MCF 10A (cell line): Measurements from ENCODE around the gene SORCS1. TPM values are rescaled to one million over a fixed set of nuclear protein-coding genes. Genes with fewer than 3 reads are reported as not detected.

Experiments used
- BruUV-seq: library from RNA; stranded (reverse); fragments of 400-500 nt; replicated peaks from 2 replicates; lab custom pipeline; 2021; lab: Mats Ljungman, UMichigan
- CTCF ChIA-PET: fragments of 300-600 bp; sonication (Branson Sonifier 250); formaldehyde crosslinking; extraction: SDS; loops from one replicate; lab custom pipeline; 2021; ENCODE audit warnings: antibody characterized with exemption, inconsistent platforms; lab: Yijun Ruan, JAX
- POLR2A ChIA-PET: fragments of 300-600, 350-650 bp; sonication (Branson Sonifier 250); formaldehyde crosslinking; extraction: SDS; loops from one replicate; lab custom pipeline; 2020; ENCODE audit warnings: antibody characterized with exemption, inconsistent platforms; lab: Yijun Ruan, JAX
- DNase-seq: peaks from one replicate; pipeline ENCODE4 v3.0.0-alpha.2; 2018; ENCODE audit not compliant: unreplicated experiment
- H3K27ac Mint-ChIP-seq: one replicate; pipeline ENCODE4 v1.8.0; 2022; ENCODE audit warnings: mild to moderate bottlenecking, low read depth, mixed read lengths; ENCODE audit not compliant: unreplicated experiment
- H3K27me3 Mint-ChIP-seq: one replicate; pipeline ENCODE4 v1.8.0; 2022; ENCODE audit warnings: mixed read lengths; ENCODE audit not compliant: insufficient read depth, unreplicated experiment
- H3K36me3 Mint-ChIP-seq: one replicate; pipeline ENCODE4 v1.8.0; 2022; ENCODE audit warnings: mild to moderate bottlenecking, moderate library complexity, mixed read lengths; ENCODE audit not compliant: insufficient read depth, unreplicated experiment
- H3K4me1 Mint-ChIP-seq: one replicate; pipeline ENCODE4 v1.8.0; 2022; ENCODE audit warnings: mixed read lengths; ENCODE audit not compliant: insufficient read depth, unreplicated experiment
- H3K4me3 Mint-ChIP-seq: one replicate; pipeline ENCODE4 v1.8.0; 2022; ENCODE audit warnings: mild to moderate bottlenecking, moderate library complexity, mixed read lengths; ENCODE audit not compliant: unreplicated experiment
- H3K9me3 Mint-ChIP-seq: one replicate; pipeline ENCODE4 v1.8.0; 2022; ENCODE audit warnings: mixed read lengths; ENCODE audit not compliant: unreplicated experiment
- CTCF ChIP-seq: fragments of 200-600 bp; IDR thresholded peaks from one replicate; pipeline ENCODE4 v1.8.0; 2022; ENCODE audit warnings: antibody characterized with exemption, mild to moderate bottlenecking; ENCODE audit not compliant: unreplicated experiment
- intact Hi-C: fragments of 100-400 bp; cut with micrococcal nuclease; formaldehyde crosslinking; loops from 2 replicates; pipeline ENCODE4 v1.14.1; 2022
- total RNA-seq: library from RNA; stranded (reverse); gene quantifications from 2 replicates; pipeline ENCODE4 v1.2.3, GENCODE V29; 2022

The SORCS1 gene
- total RNA-seq, 1 experiment from 2014 or later = 0.54 TPM

GRCh38 chr10:106897719-106898118 is 266.8 kb downstream of the SORCS1 start:
- no peaks in the 10 kb centered on the region for H3K36me3 Mint-ChIP-seq
- TF ChIP-seq CTCF = no peak
- no peak for DNase-seq
- H3K9me3 Mint-ChIP-seq = no peaks in the 10 kb centered on the region
- no peaks in the 10 kb centered on the region for H3K27me3 Mint-ChIP-seq
- no TSS peak for BruUV-seq
- intact Hi-C loops = no loop called here
- H3K4me3 Mint-ChIP-seq = no peak overlapping the region
- CTCF ChIA-PET = interaction anchor here (0.6 to 0.7 kb wide), 2 partner anchors 90 to 616 kb away, joined by 3 read pairs; no protein-coding TSS in a partner anchor
- no peak overlapping the region for H3K27ac Mint-ChIP-seq
- no peaks in the 10 kb centered on the region for H3K4me1 Mint-ChIP-seq
- POLR2A ChIA-PET = interaction anchor here (1.1 kb wide), 1 partner anchor 27 kb away, joined by 3 read pairs; no protein-coding TSS in a partner anchor

GRCh38 chr10:106894692-106895091 is 269.8 kb downstream of the SORCS1 start:
- Mint-ChIP-seq H3K27me3 (no peaks in the 10 kb centered on the region), H3K4me3 (no peak overlapping the region), H3K9me3 (no peaks in the 10 kb centered on the region), H3K27ac (no peak overlapping the region), H3K4me1 (no peaks in the 10 kb centered on the region), H3K36me3 (no peaks in the 10 kb centered on the region)
- TF ChIP-seq CTCF = no peak
- intact Hi-C loops = no loop called here
- no peak for DNase-seq
- no TSS peak for BruUV-seq
- ChIA-PET CTCF (no interaction called here), POLR2A (no interaction called here)

- H3K4me1 Mint-ChIP-seq = no peaks in the 10 kb centered on the region
- TF ChIP-seq CTCF = no peak
- H3K4me3 Mint-ChIP-seq = no peak overlapping the region
- DNase-seq = no peak
- no peak overlapping the region for H3K27ac Mint-ChIP-seq
- ChIA-PET CTCF (no interaction called here), POLR2A (no interaction called here)
- intact Hi-C loops = no loop called here
- no TSS peak for BruUV-seq
- H3K27me3 Mint-ChIP-seq = no peaks in the 10 kb centered on the region
- no peaks in the 10 kb centered on the region for H3K9me3 Mint-ChIP-seq
- H3K36me3 Mint-ChIP-seq = no peaks in the 10 kb centered on the region
Measured at GRCh38 chr10:106877574-106877973, 286.9 kb downstream of the SORCS1 start.

GRCh38 chr10:106874604-106874889 is 290.0 kb downstream of the SORCS1 start:
- BruUV-seq = no TSS peak
- TF ChIP-seq CTCF = no peak
- H3K36me3 Mint-ChIP-seq = no peaks in the 10 kb centered on the region
- H3K27ac Mint-ChIP-seq = no peak overlapping the region
- ChIA-PET CTCF (no interaction called here), POLR2A (interaction anchor here (0.7 kb wide), 1 partner anchor 906 kb away, joined by 4 read pairs; no protein-coding TSS in a partner anchor)
- no peaks in the 10 kb centered on the region for H3K4me1 Mint-ChIP-seq
- H3K27me3 Mint-ChIP-seq = no peaks in the 10 kb centered on the region
- no peak overlapping the region for H3K4me3 Mint-ChIP-seq
- intact Hi-C loops = no loop called here
- H3K9me3 Mint-ChIP-seq = no peaks in the 10 kb centered on the region
- DNase-seq = no peak
